HEK293 (cell line): ENCODE results near the gene SLC6A11.

ENCODE experiments used
- PRDM1 ChIP-seq: fragments of 450-650 bp; formaldehyde crosslinking; IDR thresholded peaks from 2 replicates; pipeline ENCODE4; 2016; ENCODE audit warnings: missing biosample characterization, missing genetic modification characterization
- PRDM10 ChIP-seq: fragments of 450-650 bp; formaldehyde crosslinking; IDR thresholded peaks from 2 replicates; pipeline ENCODE4 v1.5.1; 2016; ENCODE audit warnings: missing biosample characterization, missing genetic modification characterization
- ZNF121 ChIP-seq: fragments of 450-650 bp; formaldehyde crosslinking; IDR thresholded peaks from 2 replicates; pipeline ENCODE4 v1.5.1; 2016; ENCODE audit warnings: missing biosample characterization, missing genetic modification characterization
- ZNF132 ChIP-seq: fragments of 450-650 bp; formaldehyde crosslinking; IDR thresholded peaks from 2 replicates; pipeline ENCODE4 v1.5.1; 2017; ENCODE audit warnings: missing biosample characterization, missing genetic modification characterization, borderline replicate concordance
- ZNF610 ChIP-seq: fragments of 450-650 bp; formaldehyde crosslinking; IDR thresholded peaks from 2 replicates; pipeline ENCODE4 v1.5.1; 2016; ENCODE audit warnings: missing biosample characterization, missing genetic modification characterization, borderline replicate concordance
- ZNF704 ChIP-seq: fragments of 450-650 bp; formaldehyde crosslinking; IDR thresholded peaks from 2 replicates; pipeline ENCODE4 v1.5.1; 2016; ENCODE audit warnings: missing biosample characterization, missing genetic modification characterization
- ZSCAN4 ChIP-seq: fragments of 450-650 bp; formaldehyde crosslinking; IDR thresholded peaks from 2 replicates; pipeline ENCODE4 v1.5.1; 2017; ENCODE audit warnings: missing biosample characterization, missing genetic modification characterization
- TF ChIP-seq, protein P1 (sequence below): fragments of 450-650 bp; formaldehyde crosslinking; IDR thresholded peaks from 2 replicates; pipeline ENCODE4 v1.5.1; 2016; ENCODE audit warnings: missing biosample characterization, missing genetic modification characterization

- TF ChIP-seq, protein P1, sequence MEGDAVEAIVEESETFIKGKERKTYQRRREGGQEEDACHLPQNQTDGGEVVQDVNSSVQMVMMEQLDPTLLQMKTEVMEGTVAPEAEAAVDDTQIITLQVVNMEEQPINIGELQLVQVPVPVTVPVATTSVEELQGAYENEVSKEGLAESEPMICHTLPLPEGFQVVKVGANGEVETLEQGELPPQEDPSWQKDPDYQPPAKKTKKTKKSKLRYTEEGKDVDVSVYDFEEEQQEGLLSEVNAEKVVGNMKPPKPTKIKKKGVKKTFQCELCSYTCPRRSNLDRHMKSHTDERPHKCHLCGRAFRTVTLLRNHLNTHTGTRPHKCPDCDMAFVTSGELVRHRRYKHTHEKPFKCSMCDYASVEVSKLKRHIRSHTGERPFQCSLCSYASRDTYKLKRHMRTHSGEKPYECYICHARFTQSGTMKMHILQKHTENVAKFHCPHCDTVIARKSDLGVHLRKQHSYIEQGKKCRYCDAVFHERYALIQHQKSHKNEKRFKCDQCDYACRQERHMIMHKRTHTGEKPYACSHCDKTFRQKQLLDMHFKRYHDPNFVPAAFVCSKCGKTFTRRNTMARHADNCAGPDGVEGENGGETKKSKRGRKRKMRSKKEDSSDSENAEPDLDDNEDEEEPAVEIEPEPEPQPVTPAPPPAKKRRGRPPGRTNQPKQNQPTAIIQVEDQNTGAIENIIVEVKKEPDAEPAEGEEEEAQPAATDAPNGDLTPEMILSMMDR (tag by site-specific recombination), result no peak
- TF ChIP-seq ZNF121 (no peak), ZNF132 (tag by site-specific recombination) (no peak), PRDM10 (tag by site-specific recombination) (no peak), PRDM1 (tag by site-specific recombination) (no peak), ZNF610 (tag by site-specific recombination) (no peak), ZNF704 (tag by site-specific recombination) (no peak), ZSCAN4 (no peak)
These were observed 113.0 kb downstream of the SLC6A11 start for GRCh38 chr3:10928961-10929471.
